ENCODE data around the gene GPR149. TPM values are rescaled to one million over a fixed set of nuclear protein-coding genes. Genes with fewer than 3 reads are reported as not detected.

GPR149 gene
- total RNA-seq, 1 donor from 2014 or later: not detected

Other genes starting within 250 kb of the GPR149 start
- 43.5 and 54.5 TPM in 2 replicates for gene DHX36, start 105.7 kb downstream of the GPR149 start, total RNA-seq